CD4-positive, alpha-beta T cell treated with Interleukin-4 for 1 hour (primary cell): Measurements from ENCODE around the gene LRRC9.
"Not testable (repeated sequence)": the region's sequence is repeated elsewhere in the genome, so short reads cannot be mapped to it uniquely, and the experiment has no call there.

ENCODE experiments used
- DNase-seq, 2 donors: peaks; one replicate each; pipeline ENCODE4 v3.0.0-alpha.2; 2020 to 2022

LRRC9 gene

GRCh38 chr14:59959668-59960067 lies 39.7 kb downstream of the LRRC9 start:
- no peak for DNase-seq

DNA sequence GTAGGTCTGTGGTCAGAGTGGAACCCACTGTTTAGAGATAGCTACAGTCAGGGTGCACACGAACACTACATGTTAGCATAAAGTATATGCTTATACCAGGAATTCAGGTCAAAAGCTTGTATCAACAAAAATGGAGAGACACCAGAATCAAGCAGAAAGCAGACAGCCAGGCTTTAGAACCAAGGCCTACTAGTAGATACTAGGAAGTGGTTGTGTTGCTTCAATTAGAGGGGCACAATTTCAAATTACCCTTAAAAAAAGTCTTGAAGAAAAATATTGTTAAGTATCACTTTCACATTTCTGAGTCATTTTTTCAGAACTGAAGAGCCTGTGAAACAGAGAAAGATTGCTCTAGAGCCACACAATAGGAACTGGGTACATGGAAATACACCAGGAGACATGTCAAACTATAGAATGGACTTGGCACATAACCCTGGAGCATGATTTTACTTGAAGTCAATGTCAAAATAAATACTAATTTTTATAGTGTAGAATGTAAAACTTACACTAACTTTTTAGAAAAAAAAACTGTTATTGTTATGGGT lies 41.6 kb downstream of the LRRC9 start:
- DNase-seq = no peak

DNA sequence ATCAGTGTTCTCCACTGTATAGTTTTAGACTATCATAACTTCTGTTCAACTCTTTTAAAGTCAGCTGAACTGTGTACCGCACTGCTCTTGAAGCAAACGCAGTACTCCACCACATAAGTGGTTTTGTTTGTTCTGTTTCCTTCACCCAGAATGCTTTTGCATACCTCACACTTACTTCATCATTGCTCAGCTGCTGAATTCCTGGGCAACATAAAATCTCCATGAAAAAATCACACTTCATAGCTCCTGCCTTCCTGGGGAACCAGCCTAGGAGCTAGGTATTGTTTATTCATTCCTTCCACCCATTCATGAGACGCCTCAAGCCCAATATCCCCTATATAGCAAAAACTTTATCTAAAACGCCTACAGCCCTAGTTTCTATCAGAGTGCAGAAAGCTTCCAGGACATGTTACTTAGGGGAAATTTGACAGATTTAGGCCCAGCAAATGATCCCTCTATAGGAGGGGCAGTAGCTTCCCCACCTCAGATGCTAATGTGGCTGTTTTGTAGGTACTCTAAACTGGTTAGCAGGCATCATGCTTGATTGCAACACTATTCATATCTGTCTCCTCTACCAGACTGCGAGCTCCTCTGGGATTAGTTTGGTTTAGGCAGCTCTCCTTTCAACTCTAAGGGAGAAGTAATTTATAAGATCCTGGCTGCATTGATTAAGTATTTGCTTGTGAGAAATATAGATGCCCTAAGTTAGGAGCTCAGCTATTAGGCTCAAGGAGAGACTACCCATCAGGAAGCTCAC lies 44.5 kb downstream of the LRRC9 start:
- DNase-seq = no peak

DNA sequence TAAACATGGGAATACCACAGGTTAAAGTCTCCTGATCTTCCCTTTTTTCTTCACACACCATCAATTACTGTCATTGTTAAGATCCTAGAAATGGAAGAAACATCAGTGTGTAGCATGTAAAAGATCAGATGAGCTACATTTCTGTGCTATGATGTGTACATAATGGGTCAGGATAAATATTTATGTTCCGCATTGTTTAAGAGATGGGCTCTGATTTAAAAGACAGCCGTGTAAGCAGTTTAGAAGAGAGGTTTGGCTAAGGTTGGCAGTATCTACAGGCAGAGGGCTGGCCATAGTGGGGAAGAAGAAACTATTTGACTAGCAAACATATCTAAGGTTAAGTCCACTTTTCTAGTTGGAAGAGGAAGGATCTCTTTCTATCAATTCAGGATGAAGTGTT lies 49.4 kb downstream of the LRRC9 start:
- DNase-seq = no peak

GRCh38 chr14:59981564-59981963 lies 61.6 kb downstream of the LRRC9 start:
- DNase-seq = no peak

- no peak for DNase-seq
Observed at GRCh38 chr14:59983048-59983447, 63.1 kb downstream of the LRRC9 start.

- no peak for DNase-seq
Observed at GRCh38 chr14:59986556-59987059, 66.7 kb downstream of the LRRC9 start.

GRCh38 chr14:59997449-59997848 lies 77.5 kb downstream of the LRRC9 start:
- DNase-seq = no peak

DNA sequence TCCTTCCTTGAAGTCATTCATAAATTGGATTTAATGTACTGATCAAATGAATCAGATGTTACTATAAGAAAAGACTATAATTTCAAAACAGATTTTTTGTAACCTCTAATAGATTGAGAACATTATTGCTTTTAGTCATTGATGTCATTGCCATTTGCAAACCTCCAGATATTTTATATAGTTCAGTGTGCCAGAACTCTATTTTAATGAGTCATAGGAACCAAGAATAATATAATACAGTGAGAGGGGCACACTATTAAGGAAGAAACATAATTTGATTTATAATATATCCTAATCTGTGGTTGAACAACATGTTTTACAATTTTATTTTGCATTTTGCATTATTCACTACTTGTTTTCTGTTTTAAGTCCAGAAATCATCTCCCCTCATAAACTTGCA lies 78.0 kb downstream of the LRRC9 start:
- DNase-seq = no peak

- DNase-seq = no peak
Observed at GRCh38 chr14:59998564-59998963, 78.6 kb downstream of the LRRC9 start.

DNA sequence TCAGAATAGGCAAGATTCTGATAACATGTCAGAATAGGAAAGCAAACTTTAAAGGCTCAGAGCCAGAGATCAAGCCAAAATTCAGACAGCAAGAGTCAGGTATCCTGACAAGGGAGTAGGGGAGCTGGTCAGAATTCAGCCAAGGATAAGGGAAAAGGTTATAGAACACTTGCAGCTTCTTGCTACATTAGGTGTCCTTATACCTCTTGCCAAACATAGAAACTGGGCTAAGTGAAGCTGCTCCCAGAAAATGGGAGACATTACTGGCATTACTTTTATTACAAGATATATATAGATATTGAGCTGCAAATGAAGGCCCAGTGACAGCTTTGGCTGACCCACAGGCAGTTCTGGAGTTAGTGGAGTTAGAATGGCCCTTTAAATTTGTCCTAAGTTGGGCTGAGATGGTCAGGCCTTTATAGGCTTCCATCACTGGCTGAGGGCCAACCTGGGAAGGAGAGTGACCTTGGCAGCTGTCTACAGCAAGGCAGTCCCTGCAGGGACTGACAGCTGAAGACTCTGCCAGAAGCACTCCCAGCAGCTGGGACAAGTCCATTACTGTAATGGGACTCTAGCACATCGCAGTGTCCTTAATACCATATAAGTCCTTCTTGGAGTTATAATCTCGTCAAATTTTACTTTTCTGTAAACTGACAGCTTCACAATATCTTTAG lies 83.0 kb downstream of the LRRC9 start:
- DNase-seq = no peak

DNA sequence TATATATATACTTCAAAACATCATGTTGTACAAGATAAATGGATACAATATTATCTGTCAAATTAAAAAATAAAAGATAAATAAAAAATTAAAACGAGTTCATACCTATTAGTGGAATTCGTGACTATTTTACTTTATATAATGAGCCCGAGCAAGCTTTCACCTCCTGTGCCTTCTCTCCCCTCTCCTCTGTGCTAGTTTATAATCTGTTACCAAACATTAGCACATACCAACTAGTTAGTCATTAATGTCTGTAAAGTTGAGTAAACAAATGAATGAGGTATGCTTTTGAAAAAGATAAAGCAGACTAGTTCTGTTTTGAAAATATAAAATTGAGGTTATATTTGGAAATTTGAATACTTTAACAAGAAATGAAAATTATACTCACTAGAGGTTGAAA lies 84.0 kb downstream of the LRRC9 start:
- DNase-seq = no peak

GRCh38 chr14:60008042-60008441 lies 88.1 kb downstream of the LRRC9 start:
- DNase-seq = no peak

DNA sequence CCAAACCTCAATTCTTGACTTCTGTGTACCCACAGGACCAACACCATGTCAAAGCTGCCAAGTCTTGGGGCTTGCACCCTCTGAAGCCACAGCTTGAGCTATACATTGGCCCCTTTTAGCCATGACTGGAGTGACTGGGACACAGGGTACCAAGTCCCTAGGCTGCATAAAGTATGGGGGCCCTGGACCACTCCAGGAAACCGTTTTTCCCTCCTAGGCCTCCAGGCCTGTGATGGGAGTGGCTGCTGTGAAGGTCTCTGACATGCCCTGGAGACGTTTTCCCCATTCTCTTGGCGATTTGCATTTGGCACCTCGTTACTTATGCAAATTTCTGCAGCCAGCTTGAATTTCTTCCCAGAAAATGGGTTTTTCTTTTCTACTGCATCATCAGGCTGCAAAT lies 90.3 kb downstream of the LRRC9 start:
- not testable (repeated sequence) for DNase-seq

DNA sequence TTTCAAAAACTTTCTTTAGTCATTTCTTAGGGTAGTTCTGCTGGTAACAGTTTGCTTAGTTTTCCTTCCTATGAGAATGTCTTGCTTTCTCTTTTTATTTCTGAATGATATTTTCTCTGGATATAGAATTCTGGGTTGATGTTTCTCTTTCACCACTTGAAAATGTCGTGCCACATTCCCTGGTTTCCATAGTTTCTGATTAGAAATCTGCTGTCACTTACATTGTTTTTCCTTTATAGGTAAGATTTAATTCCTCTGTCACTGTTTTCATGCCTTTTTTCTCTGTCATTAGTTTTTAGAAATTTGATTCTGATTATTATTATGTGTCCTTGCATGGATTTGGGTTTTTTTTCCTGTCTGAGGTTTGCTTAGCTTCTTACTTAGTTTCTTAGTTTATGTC lies 94.5 kb downstream of the LRRC9 start:
- no peak for DNase-seq

DNA sequence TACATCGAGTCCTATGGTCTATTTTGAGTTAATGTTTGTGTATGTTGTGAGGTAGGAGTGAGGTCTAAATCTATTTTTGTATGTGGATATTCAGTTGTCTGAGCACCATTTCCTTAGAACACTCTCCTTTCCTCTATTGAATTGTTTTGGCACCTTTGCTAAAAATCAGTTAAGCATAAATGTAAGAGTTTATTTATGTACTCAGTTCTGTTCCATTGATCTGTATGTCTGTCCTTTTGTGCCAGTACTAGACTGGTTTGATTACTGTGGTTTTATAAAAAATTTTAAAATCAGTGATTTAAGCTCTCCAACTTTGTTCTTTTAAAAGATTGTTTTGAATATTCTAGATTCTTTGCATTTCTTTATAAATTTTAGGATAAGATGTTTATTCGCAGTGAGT lies 101.7 kb downstream of the LRRC9 start:
- no peak for DNase-seq

DNA sequence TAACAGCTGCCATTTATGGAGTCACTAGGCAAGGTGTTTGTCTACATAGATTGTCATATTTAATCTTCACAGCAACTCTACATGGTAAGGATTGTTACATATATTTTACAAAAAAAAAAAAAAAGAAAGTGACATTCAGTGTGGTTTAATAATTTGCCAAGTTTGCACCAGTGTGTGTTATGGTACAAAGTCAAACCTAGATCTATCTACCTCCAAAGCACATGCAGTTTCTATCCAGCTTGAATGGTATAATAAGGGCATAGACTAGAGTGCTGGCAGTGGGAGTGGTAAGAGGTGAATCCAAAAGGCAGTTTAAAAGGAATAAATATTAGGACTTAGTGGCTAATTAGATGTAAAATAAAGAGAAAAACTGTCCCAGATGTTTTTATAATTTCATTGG lies 105.6 kb downstream of the LRRC9 start:
- no peak for DNase-seq

DNA sequence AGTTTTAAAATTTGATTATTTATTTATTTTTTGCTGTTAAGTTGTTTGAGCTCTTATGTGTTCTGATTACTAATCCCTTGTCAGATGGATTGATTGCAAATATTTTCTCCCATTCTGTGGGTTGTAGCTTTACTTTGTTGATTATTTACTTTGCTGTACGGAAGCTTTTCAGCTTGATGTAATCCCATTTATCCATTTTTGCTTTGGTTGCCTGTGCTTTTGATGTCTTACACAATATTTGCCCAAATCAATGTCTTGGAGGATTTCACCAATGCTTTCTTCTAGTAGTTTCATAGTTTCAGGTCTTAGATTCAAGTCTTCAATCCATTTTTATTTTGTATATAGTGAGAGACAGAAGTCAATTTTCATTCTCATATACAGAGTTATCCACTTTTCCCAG lies 115.2 kb downstream of the LRRC9 start:
- DNase-seq = no peak

DNA sequence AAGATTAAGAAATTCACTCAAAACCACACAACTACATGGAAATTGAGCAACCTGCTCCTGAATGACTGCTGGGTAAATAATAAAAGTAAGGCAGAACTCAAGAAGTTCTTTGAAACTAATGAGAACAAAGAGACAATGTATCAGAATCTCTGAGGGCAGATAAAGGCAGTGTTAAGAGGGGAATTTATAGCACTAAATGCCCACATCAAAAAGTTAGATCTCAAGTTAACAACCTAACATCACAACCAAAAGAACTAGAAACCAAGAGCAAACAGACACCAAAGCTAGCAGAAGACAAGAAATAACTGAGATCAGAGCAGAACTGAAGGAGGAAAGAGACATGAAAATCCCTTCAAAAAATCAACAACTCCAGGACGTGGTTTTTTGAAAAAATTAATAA lies 128.0 kb downstream of the LRRC9 start:
- not testable (repeated sequence) for DNase-seq

- DNase-seq = peak in 1 of 2 donors; percentile 7
Observed at GRCh38 chr14:60051721-60052221, 131.8 kb downstream of the LRRC9 start.

DNA sequence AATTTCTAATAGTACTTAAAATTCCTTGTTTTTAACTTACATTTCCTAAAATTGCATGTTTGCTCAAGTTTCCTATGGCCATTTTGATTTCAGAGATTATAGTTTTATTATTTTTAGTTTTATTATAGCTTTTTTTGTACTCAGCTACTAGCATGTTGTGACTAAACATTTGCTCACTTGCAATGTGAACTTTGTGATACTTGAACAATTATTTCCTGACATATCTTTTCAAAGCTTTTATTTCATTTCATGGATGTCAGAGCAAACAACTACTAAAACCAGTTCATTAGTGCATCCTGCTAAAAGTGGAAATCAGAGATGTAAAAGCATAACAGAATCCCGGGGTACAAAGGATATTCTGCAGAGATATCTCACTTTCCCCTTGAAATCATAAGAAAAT lies 138.1 kb downstream of the LRRC9 start:
- no peak for DNase-seq

GRCh38 chr14:60061371-60061770 lies 141.4 kb downstream of the LRRC9 start:
- no peak for DNase-seq

GRCh38 chr14:60064491-60065072 lies 144.6 kb downstream of the LRRC9 start:
- peak in 1 of 2 donors; percentile 64 for DNase-seq

- no peak for DNase-seq
Observed at GRCh38 chr14:60067882-60068281, 147.9 kb downstream of the LRRC9 start.
